NCI-H345 treated with DMSO at 0.1 percent for 48 hours (cell line): ENCODE data around the gene PLAC9.
A peak's percentile ranks its signal among the peaks of the same experiment; 100 is the strongest.

ENCODE experiments used
- DNase-seq: peaks from one replicate; lab custom pipeline; 2025; ENCODE audit not compliant: unreplicated experiment; lab: John Stamatoyannopoulos, UW

PLAC9 gene

DNA sequence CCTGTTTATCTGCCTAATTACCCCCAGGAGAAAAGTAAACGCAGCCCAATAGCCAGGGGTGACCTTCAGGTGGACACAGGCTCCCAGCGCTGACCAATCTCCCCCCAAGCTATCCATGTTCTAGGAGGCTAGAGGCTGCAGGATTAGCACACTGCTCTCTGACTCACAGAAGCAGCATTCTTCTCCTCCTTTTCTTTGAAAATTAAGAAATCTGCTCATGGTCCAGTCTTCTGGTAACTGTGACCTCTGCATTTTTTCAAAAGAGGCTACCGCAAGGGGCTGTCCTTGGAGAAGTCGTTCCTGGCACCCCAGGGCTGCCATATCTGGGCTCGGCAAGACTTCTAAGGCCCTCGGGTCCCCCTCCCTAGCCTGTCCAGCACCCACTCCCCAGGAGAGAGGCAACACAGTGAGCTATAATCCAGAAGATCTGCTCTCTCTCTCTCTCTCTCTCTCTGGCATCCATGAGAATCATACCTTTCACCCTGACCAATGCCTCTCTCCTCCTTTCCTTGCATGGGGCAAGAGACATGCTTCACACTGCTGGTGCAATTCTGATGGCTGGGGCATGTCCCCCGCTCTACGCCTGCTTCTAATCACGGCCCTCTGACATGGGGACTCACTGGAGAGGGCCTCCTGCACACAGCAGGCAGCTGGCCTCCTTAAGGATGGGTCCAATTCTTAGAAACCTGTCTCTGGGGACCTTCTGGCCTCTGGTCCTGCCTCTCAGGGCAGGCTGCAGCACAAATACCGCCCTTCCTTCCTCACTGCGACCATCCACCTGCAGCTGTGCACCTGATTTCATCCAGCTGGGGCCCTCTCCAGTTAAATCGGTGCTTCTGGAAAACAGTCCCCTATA is 45.5 kb downstream of the PLAC9 start:
- DNase-seq = no peak

DNA sequence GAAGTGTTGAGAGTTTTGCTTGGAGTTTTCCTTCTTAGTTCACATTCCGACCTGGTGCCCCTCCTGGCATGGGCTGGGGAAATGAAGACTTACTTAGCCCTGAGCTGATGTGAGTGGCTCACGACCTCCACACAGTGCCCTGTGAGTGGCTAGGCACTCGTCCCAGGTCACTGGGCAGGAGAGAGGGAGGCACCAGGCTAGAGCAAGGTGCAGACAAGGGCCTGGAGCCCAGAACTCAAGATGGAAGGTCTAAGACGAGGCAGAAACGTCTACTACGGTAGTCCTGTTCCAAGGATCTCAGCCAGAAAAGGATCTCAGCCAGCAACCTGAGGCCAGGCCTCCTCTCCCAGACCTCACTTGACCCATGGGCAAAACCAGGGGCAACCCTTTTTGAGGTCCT is 50.5 kb downstream of the PLAC9 start:
- DNase-seq = no peak

DNA sequence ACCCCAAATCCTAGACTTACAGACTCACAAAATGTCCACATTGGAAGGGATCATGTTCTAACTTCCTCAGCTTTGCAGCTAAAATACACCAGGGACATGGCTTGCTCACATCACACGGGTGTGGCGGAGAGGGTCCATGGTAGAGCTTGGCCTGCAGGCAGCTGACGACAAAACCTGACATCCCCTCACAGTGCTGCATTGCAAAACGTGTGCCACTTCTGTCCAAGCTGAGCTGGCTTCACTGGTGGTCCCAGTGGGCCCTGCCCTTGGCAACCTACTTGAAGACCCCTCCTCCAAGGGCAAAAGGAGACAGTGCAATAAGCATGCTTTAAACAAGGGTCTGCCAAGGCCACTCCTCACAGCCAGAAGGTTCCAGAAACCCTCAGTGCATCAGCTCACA is 50.9 kb downstream of the PLAC9 start:
- no peak for DNase-seq

DNA sequence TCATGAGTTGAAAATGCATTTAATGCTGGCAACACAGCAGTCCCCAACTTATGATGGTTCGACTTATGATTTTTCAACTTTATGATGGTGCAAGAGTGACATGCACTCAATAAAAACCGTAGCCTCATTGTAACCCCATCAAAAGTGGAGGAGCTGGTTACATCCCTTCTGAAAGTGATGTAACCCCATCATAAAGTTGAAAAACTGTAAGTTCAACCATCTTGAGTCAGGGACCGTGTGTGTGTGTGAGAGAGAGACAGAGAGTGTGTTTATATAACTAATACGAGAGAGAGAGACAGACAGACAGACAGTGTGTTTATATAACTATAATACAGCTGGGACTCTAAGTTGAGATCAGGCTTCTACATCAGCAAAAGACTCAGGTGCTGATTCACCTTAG is 51.8 kb downstream of the PLAC9 start:
- no peak for DNase-seq

DNA sequence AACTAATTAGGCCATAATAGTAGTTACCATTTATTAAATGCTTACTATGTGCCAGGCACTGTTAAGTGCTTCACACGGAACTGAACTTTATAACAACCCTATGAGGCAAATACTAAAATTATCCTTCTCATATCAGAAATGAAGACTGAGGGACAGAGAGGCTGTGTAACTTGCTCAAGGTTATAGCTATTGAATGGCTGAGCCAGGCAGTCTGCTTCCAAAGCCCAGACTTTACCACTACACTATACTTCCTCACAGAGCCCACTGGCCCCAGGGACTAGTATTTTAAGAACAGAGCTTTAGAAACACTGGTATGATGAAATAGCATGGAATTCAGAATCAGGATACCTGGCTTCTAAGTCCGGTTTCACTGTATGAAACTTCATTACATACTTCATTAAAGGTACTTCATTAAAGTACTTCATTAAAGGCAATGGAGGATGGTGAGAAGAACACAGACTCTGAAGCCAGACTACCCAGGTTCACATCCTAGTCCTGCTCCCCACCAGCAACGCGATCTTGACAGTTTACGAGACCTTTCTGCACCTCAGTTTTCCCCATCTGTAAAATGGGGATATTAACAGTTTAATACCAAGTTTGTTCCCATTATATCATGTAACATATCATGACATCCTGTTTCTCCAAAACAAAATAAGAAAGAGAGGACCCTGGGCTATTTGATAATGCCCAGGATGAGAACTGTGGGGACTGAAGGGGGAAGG is 53.2 kb downstream of the PLAC9 start:
- DNase-seq = no peak

DNA sequence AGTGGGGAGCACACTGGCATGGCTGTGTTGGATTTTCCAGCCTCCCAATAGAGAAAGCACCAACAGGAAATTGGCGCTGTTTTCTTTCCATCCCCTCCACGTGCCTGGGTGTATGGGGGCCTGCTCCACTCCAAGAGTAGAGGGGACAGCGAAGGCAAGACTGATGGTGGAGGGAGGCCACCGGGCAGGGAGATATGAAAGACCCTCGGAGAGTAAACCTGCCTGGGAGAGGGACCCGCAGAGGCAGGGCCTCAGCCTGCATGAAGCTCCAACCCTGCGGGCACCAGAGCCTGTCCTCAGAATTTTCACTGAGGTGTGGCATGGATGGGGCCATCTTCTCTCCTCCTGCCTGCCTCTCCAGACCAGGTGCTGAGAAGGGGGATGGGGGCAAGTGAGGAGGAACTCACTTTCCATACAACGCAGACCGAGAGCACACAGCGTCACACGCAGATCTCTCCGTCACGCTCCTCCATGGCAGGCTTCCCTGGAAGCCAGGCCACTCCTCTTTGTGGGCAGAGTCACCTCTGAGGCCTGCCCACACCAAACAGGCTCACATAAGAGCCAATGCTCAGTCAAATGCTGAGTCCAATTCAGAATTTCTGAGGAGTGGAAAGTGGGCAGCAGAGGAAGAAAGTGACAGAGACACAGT is 54.0 kb downstream of the PLAC9 start:
- DNase-seq = no peak

DNA sequence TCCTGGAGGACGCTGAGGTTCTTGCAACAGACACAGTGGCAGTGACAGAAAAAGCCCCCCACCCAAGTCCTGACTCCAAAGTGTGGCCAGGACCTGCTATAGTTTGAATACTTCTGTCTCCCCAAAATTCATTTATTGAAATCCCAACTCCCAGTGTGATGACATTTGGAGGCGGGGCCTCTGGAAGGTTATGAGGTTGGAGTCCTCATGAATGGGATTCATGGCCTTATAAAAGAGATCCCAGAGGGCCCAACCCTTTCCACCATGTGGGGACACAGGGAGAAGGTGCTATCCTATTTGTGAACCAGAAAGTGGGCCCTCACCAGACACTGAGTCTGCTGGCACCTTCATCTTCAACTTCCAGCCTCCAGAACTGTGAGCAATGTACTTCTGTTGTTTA is 54.5 kb downstream of the PLAC9 start:
- DNase-seq = no peak

DNA sequence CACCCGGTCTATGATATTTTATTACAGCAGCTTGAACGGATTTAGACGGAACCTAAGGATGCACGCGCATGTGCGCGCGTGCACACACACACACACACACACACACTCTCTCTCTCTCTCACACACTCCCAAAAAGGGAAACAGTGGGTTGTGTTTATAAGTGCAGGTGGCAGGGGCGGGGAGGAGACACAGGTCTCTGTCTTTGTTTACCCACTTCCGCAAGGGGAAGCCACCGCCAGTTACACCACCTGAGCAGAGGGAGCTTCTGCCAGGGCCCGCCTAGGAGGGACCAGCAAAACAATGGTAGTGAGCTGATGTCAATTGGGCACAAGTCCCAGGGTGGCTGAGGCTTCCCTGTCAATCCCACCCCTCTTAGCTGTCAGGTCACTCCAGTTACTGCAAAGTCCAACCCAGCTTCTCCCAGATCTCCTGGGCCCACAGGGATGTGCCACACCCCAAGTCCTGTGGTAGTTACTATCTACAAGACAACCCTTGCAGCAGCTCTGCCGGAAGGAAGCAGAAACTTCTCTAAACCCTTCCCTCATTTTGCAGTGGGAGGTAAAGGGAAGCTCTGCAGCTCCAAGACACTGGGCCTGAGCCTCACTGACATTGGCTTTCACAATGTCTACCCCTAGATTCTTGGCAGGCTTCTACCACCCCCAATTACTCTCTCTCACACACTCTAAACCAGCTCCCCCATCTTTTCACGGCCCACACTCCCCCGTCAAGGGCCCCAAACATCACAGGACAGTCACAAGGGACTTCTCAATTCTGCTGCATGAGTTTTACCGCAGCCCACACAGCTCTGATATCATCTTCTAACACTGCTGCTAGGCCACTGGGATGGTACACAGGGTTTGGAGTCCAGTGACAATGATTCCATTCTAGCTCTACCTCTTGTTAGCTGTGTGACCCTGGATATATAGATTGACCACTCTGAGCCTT is 55.2 kb downstream of the PLAC9 start:
- peak; percentile 38 for DNase-seq

DNA sequence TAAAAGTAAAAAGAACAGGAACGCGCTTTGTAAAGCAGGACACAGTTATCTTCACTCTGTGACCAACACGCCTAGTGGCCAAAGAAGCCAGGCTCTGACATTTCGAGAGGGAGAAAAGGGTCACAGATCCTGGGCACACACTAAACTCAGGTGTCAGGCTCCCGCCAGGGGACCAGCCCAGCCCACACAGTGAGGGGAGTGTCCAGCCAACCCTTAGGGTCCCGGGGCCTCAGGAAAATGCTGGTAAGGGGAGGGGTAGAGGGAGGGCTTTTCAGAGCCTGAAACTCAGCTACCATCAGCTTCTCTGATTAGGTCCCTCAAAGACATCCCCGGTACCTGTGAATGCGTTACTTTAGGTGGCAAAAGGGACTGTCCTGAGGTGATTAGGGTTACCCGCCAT is 56.2 kb downstream of the PLAC9 start:
- DNase-seq = no peak

DNA sequence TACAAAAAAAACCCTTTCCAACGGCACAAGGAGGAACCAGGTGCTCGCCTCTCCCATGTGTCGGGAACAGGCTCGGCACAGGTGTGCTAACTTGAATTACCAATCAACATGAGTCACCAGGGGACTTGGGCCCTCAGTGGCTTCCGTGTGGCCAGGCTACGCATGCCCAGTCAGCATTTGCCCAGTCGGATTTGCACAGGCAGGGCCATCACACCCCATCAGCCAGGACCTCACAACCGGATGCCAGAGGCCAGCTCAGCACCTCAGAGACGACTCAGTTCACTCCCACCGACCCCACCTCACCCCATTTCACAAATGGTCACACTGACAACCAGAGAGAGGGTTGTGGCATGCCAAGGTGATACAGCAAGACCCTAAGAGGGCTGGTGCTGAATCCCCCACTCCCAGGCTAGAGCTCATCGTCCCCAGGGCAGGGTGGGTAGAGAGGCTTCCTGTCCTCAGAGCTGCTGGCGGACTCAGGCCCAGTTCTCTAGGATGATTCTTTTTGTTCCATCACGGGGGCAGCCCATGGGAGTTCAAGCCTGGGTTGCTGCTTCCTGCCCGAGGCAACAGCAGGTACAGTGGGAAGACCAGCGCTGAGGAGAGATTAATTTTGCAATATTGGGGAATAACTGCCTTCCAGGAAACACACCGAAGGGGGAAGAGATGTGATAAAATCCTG is 59.2 kb downstream of the PLAC9 start:
- DNase-seq = no peak

DNA sequence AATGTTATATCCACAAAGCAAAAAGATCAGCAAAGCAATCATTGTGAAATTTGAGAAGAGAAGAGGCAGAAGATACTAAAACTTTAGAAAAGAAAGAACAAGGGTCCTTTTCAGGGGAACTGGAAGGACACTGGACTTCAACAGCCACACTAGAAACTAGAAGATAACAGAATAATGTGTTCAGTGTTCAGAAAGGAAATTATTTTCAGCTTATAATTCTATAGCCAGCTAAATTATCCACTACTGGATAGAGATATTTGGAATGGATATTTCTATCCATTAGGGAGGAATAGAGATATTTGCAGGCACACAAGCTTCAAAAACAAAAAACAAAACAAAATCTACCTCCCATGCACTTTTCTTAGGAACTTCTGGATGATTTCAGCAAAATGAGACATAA is 60.0 kb downstream of the PLAC9 start:
- no peak for DNase-seq

DNA sequence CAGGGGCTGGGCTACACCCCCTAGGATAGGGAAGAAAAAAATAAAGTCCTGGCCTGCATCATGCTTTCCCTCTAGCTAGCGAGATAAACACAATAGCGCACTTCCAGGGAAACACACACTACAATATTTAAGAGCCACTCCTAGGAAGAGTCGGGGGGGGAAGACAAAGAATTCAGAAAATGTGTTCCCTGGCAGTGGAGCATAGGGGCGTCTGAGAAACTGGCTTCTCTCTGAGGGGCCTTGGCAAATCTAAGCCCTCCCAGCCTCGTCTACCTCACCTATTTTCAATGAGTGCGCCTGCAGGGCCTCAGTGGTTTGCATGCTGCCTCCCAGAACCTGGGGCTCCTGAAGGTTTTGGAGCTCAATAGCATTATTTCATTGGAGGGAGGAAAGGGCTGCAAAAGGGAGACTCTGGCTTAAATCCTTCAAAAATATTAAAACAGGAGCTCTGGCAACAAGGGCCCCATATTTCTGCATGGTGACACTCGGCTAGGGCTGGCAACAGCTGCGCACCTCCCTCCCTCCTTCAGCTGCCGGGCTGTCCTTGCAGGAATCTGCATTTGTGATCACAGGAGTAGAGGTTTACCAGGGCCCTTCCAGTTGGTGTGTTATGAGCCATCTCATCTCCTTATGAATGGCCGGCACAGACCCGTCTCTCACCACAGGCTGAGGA is 62.0 kb downstream of the PLAC9 start:
- no peak for DNase-seq
